ENCODE results near the gene GPX6.

Gene GPX6

DNA sequence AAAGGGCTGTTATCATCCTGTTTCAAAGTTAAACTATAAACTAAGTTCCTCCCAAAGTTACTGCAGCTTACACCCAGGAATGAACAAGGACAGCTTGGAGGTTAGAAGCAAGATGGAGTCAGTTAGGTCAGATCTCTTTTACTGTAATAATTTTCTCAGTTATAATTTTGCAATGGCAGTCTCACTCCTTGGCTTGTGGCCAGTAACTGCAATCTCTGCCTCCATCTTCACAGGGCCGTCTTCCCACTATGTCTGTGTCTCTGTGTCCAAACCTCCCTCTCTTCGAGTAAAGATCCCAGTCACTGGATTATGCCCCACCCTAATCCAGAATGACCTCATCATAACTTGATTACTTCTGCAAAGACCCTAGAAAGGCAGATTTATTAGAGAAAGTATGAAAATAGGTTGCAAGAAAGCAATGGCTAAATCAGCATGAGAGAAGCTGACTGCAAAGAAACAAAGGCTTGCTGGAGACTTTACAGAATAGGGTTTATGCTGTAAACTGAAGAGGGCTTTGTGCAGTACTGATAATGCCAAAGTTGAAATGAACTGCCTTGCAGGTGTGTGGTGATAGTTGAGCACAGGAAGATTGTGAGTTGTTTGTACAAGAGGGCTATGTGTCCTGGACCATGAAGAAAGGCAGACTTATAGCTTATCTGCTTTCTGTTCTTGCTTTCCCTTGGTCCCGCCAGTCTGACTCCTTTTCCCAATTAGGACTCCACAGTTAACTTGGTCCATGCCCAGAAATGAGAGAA lies 28.4 kb downstream of the GPX6 start:
- TF ChIP-seq PATZ1 (CRISPR knock-in tag; IDR thresholded peaks at IDR 0.05; ENCODE audit: borderline replicate concordance): no peak
- no peak for TF ChIP-seq BACH2 (CRISPR knock-in tag; IDR thresholded peaks at IDR 0.05; ENCODE audit: borderline replicate concordance)
- no peak for TF ChIP-seq ISL1 (CRISPR knock-in tag; IDR thresholded peaks at IDR 0.05)
- no peak for TF ChIP-seq SNAI2 (CRISPR knock-in tag; IDR thresholded peaks at IDR 0.05)
- TF ChIP-seq ZNF8 (CRISPR knock-in tag; IDR thresholded peaks at IDR 0.05): no peak
- no peak for TF ChIP-seq PPARA (CRISPR knock-in tag; IDR thresholded peaks at IDR 0.05; ENCODE audit: borderline replicate concordance)
- TF ChIP-seq TCF4 (CRISPR knock-in tag; IDR thresholded peaks at IDR 0.05; ENCODE audit: borderline replicate concordance): no peak
- no peak for TF ChIP-seq CSDC2 (CRISPR knock-in tag; IDR thresholded peaks at IDR 0.05)
- no peak for ATAC-seq

- no peak for ATAC-seq
- no peak for TF ChIP-seq OSR1 (CRISPR knock-in tag; IDR thresholded peaks at IDR 0.05)
Observed at GRCh38 chr6:28486533-28486932, 29.1 kb downstream of the GPX6 start.

GRCh38 chr6:28485482-28485881 lies 30.1 kb downstream of the GPX6 start:
- ATAC-seq: no peak
- no peak for TF ChIP-seq CSDC2 (CRISPR knock-in tag; IDR thresholded peaks at IDR 0.05)
- TF ChIP-seq ZFP3 (CRISPR knock-in tag; IDR thresholded peaks at IDR 0.05): no peak
- no peak for TF ChIP-seq PPARA (CRISPR knock-in tag; IDR thresholded peaks at IDR 0.05; ENCODE audit: borderline replicate concordance)
- TF ChIP-seq POU6F1 (CRISPR knock-in tag; IDR thresholded peaks at IDR 0.05; ENCODE audit: borderline replicate concordance, low read depth): no peak
- TF ChIP-seq BACH2 (CRISPR knock-in tag; IDR thresholded peaks at IDR 0.05; ENCODE audit: borderline replicate concordance): no peak
- no peak for TF ChIP-seq ZNF8 (CRISPR knock-in tag; IDR thresholded peaks at IDR 0.05)
- no peak for TF ChIP-seq PATZ1 (CRISPR knock-in tag; IDR thresholded peaks at IDR 0.05; ENCODE audit: borderline replicate concordance)
- TF ChIP-seq TCF4 (CRISPR knock-in tag; IDR thresholded peaks at IDR 0.05; ENCODE audit: borderline replicate concordance): no peak
- TF ChIP-seq ZC3H10 (CRISPR knock-in tag; IDR thresholded peaks at IDR 0.05): no peak
- no peak for TF ChIP-seq CSRNP3 (CRISPR knock-in tag; IDR thresholded peaks at IDR 0.05)
- no peak for TF ChIP-seq ARNTL (CRISPR knock-in tag; IDR thresholded peaks at IDR 0.05; ENCODE audit: borderline replicate concordance, low read depth)
- TF ChIP-seq TOX (CRISPR knock-in tag; IDR thresholded peaks at IDR 0.05; ENCODE audit: borderline replicate concordance): no peak
- TF ChIP-seq ISL1 (CRISPR knock-in tag; IDR thresholded peaks at IDR 0.05): no peak

DNA sequence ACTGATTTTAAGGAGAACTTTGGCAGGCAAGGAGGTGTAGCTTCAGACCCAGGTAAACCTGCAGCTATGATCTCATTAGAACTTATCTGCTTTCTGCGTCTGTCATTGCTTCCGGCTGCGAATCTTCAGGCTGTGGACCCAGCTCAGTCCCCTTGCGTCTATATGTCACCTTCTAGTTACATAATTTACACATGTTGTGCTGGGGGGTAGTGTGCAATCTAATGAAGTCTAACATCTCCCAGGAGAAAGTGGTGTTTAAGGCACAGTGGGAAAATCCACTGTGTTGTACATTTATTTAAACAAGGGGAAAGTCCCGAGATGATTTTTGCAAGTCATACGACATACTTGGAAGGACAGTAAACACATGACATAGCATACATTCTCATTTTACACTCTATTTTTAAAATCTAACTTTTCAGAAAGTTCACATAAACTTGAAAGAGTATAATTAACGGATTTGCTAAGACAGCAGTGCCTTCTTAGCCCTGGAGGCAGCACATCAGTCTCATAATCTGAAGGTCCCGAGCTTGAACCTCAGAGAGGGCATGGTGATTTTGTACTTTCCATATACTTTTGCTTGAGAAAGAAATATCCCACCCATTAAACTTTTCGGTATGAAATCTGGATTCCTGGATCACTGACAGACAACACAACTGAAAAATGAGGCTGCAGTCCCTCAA lies 35.2 kb downstream of the GPX6 start:
- ATAC-seq: no peak
- TF ChIP-seq ZC3H10 (CRISPR knock-in tag; IDR thresholded peaks at IDR 0.05) (no peak), CSRNP3 (CRISPR knock-in tag; IDR thresholded peaks at IDR 0.05) (no peak), ESRRG (CRISPR knock-in tag; IDR thresholded peaks at IDR 0.05) (no peak), ZNF8 (CRISPR knock-in tag; IDR thresholded peaks at IDR 0.05) (no peak), CSDC2 (CRISPR knock-in tag; IDR thresholded peaks at IDR 0.05) (no peak), OSR1 (CRISPR knock-in tag; IDR thresholded peaks at IDR 0.05) (no peak), PATZ1 (CRISPR knock-in tag; IDR thresholded peaks at IDR 0.05; ENCODE audit: borderline replicate concordance) (no peak), GLIS3 (CRISPR knock-in tag; IDR thresholded peaks at IDR 0.05) (no peak), ZNF565 (CRISPR knock-in tag; conservative IDR thresholded peaks at IDR 0.05; ENCODE audit: low read depth) (no peak), ARNTL (CRISPR knock-in tag; IDR thresholded peaks at IDR 0.05; ENCODE audit: borderline replicate concordance, low read depth) (no peak), TOX (CRISPR knock-in tag; IDR thresholded peaks at IDR 0.05; ENCODE audit: borderline replicate concordance) (no peak), SNAI2 (CRISPR knock-in tag; IDR thresholded peaks at IDR 0.05) (no peak), ZFP30 (CRISPR knock-in tag; IDR thresholded peaks at IDR 0.05) (no peak)
